HepG2 (cell line): ENCODE data around the gene TANGO2. TPM values are rescaled to one million over a fixed set of nuclear protein-coding genes. Genes with fewer than 3 reads are reported as not detected.

Experiments
- ATAC-seq: fragments of 200-7000 bp; cut with Tn5 transposase; 3 replicates; pipeline ENCODE4 v1.9.1; 2020; ENCODE audit warnings: mild to moderate bottlenecking, moderate library complexity
- BruUV-seq: library from RNA; stranded (reverse); fragments of 400-500 nt; replicated peaks from 2 replicates; lab custom pipeline; 2021; lab: Mats Ljungman, UMichigan
- CTCF ChIA-PET: fragments of 300-600 bp; formaldehyde crosslinking; extraction: SDS; loops from one replicate; lab custom pipeline; 2021; ENCODE audit warnings: low total read pairs, inconsistent platforms, low intra/inter-chr PET ratio; lab: Yijun Ruan, JAX
- POLR2A ChIA-PET: fragments of 350-600 bp; sonication (Branson Sonifier 250); formaldehyde crosslinking; loops from one replicate; lab custom pipeline; 2020; ENCODE audit warnings: antibody characterized with exemption, inconsistent platforms; lab: Yijun Ruan, JAX
- DNase-seq: peaks from one replicate; pipeline ENCODE4 v3.0.0-alpha.2; 2015; ENCODE audit warnings: low spot score
- FAIRE-seq: peaks from 3 replicates; lab custom pipeline; 2011; peaks lifted over from hg19 to GRCh38; lab: Jason Lieb, UNC
- H2AFZ ChIP-seq: one replicate; pipeline ENCODE4 v1.6.1; 2011; ENCODE audit warnings: low read length, inconsistent platforms
- H3K27ac ChIP-seq: fragments of 300-600 bp; 3 replicates; pipeline ENCODE4 v1.8.0; 2011; ENCODE audit warnings: mixed run types, mild to moderate bottlenecking, mixed read lengths, low read length, inconsistent platforms; ENCODE audit not compliant: insufficient read depth; ENCODE audit errors: extremely low read length
- H3K27me3 ChIP-seq, 2 experiments: fragments of 200-600 bp in 1 of 2; 2 replicates in 1 of 2; 3 replicates in 1 of 2; pipeline versions ENCODE4 v1.6.0 to v1.8.0; 2011; ENCODE audit warnings: low read length in 2 of 2, mild to moderate bottlenecking in 2 of 2, moderate library complexity in 2 of 2, inconsistent platforms in 1 of 2; ENCODE audit not compliant: insufficient read depth in 2 of 2, control insufficient read depth in 1 of 2
- H3K36me3 ChIP-seq, 2 experiments: fragments of 200-600 bp in 1 of 2; replicated peaks in 1 of 2; 2 replicates in 1 of 2; 3 replicates in 1 of 2; pipeline versions ENCODE4 v1.5.1 to v1.8.0; 2011; ENCODE audit warnings: low read length in 2 of 2, inconsistent platforms in 1 of 2; ENCODE audit not compliant: insufficient read depth in 2 of 2, control insufficient read depth in 1 of 2
- H3K4me1 ChIP-seq: 2 replicates; pipeline ENCODE4 v1.5.1; 2012; ENCODE audit warnings: low read length, inconsistent platforms; ENCODE audit not compliant: insufficient read depth
- H3K4me2 ChIP-seq: 2 replicates; pipeline ENCODE4 v1.6.0; 2011; ENCODE audit warnings: low read depth, low read length, inconsistent platforms
- H3K4me3 ChIP-seq, 3 experiments: fragments of 200-600 bp in 1 of 3; sonication (generic), shearing (Covaris generic) in 1 of 3; replicated peaks in 1 of 3; 2 replicates each; pipeline ENCODE4 v1.5.1; 2011 to 2016; ENCODE audit warnings: low read length in 3 of 3, inconsistent platforms in 2 of 3, low read depth in 2 of 3, mild to moderate bottlenecking in 2 of 3, control low read depth in 1 of 3, mixed read lengths in 1 of 3; ENCODE audit not compliant: insufficient read depth in 1 of 3
- H3K79me2 ChIP-seq: one replicate; pipeline ENCODE4 v1.6.1; 2011; ENCODE audit warnings: low read length, inconsistent platforms; ENCODE audit not compliant: insufficient read depth
- H3K9ac ChIP-seq: 2 replicates; pipeline ENCODE4 v1.6.0; 2011; ENCODE audit warnings: mild to moderate bottlenecking, low read depth, low read length, inconsistent platforms; ENCODE audit not compliant: insufficient read depth
- H3K9me3 ChIP-seq: 2 replicates; pipeline ENCODE4 v1.5.1; 2012; ENCODE audit warnings: mild to moderate bottlenecking, low read length
- H4K20me1 ChIP-seq: 2 replicates; pipeline ENCODE4 v1.6.0; 2011; ENCODE audit warnings: inconsistent platforms, mild to moderate bottlenecking, low read length, moderate library complexity; ENCODE audit not compliant: insufficient read depth
- ARNTL ChIP-seq: sonication (generic); formaldehyde crosslinking; IDR thresholded peaks from 2 replicates; pipeline ENCODE4 v1.4.0; 2020; ENCODE audit warnings: mild to moderate bottlenecking, missing genetic modification reagents
- DRAP1 ChIP-seq: IDR thresholded peaks from 2 replicates; pipeline ENCODE4 v1.6.1; 2016; ENCODE audit warnings: missing genetic modification reagents, missing compliant biosample characterization
- EED ChIP-seq: sonication (generic); formaldehyde crosslinking; IDR thresholded peaks from 2 replicates; pipeline ENCODE4 v1.5.0; 2020; ENCODE audit warnings: mild to moderate bottlenecking, missing genetic modification reagents
- HDAC1 ChIP-seq: sonication (generic); formaldehyde crosslinking; IDR thresholded peaks from 2 replicates; pipeline ENCODE4 v1.5.1; 2020; ENCODE audit warnings: mild to moderate bottlenecking, missing genetic modification reagents
- IKZF5 ChIP-seq: IDR thresholded peaks from 2 replicates; pipeline ENCODE4 v1.6.1; 2018; ENCODE audit warnings: missing genetic modification reagents, mild to moderate bottlenecking, missing compliant biosample characterization
- ISL2 ChIP-seq: sonication (generic); formaldehyde crosslinking; IDR thresholded peaks from 2 replicates; pipeline ENCODE4 v1.5.0; 2020; ENCODE audit warnings: missing genetic modification reagents
- KDM6A ChIP-seq: IDR thresholded peaks from 2 replicates; pipeline ENCODE4 v1.6.1; 2016; ENCODE audit warnings: low read depth
- LCORL ChIP-seq, 2 experiments: fragments of 450-650 bp in 1 of 2; sonication (generic) in 1 of 2; formaldehyde crosslinking in 1 of 2; IDR thresholded peaks; 2 replicates each; pipeline versions ENCODE4 v1.5.0 to v1.6.1; 2017 to 2020; ENCODE audit warnings: antibody characterized with exemption in 1 of 2, missing genetic modification reagents in 1 of 2
- MAX ChIP-seq: IDR thresholded peaks from 2 replicates; pipeline ENCODE4 v1.6.1; 2012; ENCODE audit warnings: inconsistent platforms
- MLX ChIP-seq: IDR thresholded peaks from 2 replicates; pipeline ENCODE4 v1.6.1; 2016
- MXD1 ChIP-seq: sonication (generic); formaldehyde crosslinking; IDR thresholded peaks from 2 replicates; pipeline ENCODE4 v1.4.0; 2020; ENCODE audit warnings: mild to moderate bottlenecking, missing genetic modification reagents
- MXD4 ChIP-seq: IDR thresholded peaks from 2 replicates; pipeline ENCODE4 v1.6.1; 2016; ENCODE audit warnings: mild to moderate bottlenecking, missing biosample characterization, missing genetic modification reagents
- RARA ChIP-seq: IDR thresholded peaks from 2 replicates; pipeline ENCODE4 v1.6.1; 2016; ENCODE audit warnings: missing genetic modification reagents, missing compliant biosample characterization
- SIX1 ChIP-seq: sonication (generic); formaldehyde crosslinking; IDR thresholded peaks from 2 replicates; pipeline ENCODE4 v1.4.0; 2020; ENCODE audit warnings: missing genetic modification reagents, borderline replicate concordance
- TERF1 ChIP-seq: sonication (generic); formaldehyde crosslinking; IDR thresholded peaks from 2 replicates; pipeline ENCODE4 v1.8.0; 2022; ENCODE audit warnings: mild to moderate bottlenecking, missing genetic modification reagents, moderate library complexity
- YEATS4 ChIP-seq: sonication (generic); formaldehyde crosslinking; IDR thresholded peaks from 2 replicates; pipeline ENCODE4 v1.4.0; 2020; ENCODE audit warnings: missing genetic modification reagents, borderline replicate concordance
- ZFY ChIP-seq: sonication (generic); formaldehyde crosslinking; IDR thresholded peaks from 2 replicates; pipeline ENCODE4 v1.4.0; 2020; ENCODE audit warnings: missing genetic modification reagents
- ZMYM4 ChIP-seq: sonication (generic); formaldehyde crosslinking; IDR thresholded peaks from 2 replicates; pipeline ENCODE4 v1.8.1; 2023; ENCODE audit warnings: mild to moderate bottlenecking, missing genetic modification reagents
- ZNF484 ChIP-seq: sonication (generic); formaldehyde crosslinking; IDR thresholded peaks from 2 replicates; pipeline ENCODE4 v1.5.1; 2020; ENCODE audit warnings: mild to moderate bottlenecking, low read depth, missing genetic modification reagents, borderline replicate concordance
- ZNF607 ChIP-seq: sonication (generic); formaldehyde crosslinking; IDR thresholded peaks from 2 replicates; pipeline ENCODE4 v1.5.1; 2020; ENCODE audit warnings: missing genetic modification reagents, mild to moderate bottlenecking, borderline replicate concordance
- whole genome bisulfite sequencing: methylation state at CpG from one replicate; pipeline ENCODE4 v1.1.6; 2017; ENCODE audit warnings: low lambda C conversion rate; 5-methylcytosine and 5-hydroxymethylcytosine counted together
- in situ Hi-C: cut with HindIII; loops from 2 replicates; pipeline ENCODE4 v1.10.0; 2017; ENCODE audit warnings: low pct_unique_long_range_greater_than_20kb; ENCODE audit not compliant: extremely low pct_ligation_motif_present
- intact Hi-C: fragments of 100-400 bp; cut with micrococcal nuclease; formaldehyde crosslinking; loops from one replicate; pipeline ENCODE4 v1.10.0; 2022; ENCODE audit not compliant: unreplicated experiment
- polyA plus RNA-seq, 8 experiments: library from polyadenylated mRNA; depleted of rRNA in 3 of 8; stranded (reverse) in 7 of 8; unstranded in 1 of 8; fragments of >200 nt; fragmentation: Illumina TruSeq in 4 of 8; extraction: Trizol in 4 of 8; gene quantifications; 2 replicates each; pipeline versions ENCODE4 v1.2.1 to v1.2.3, GENCODE V29; 2011 to 2016; ENCODE audit warnings: low read depth in 4 of 8, missing spikeins in 1 of 8, mixed read lengths in 1 of 8; ENCODE audit not compliant: insufficient read depth in 1 of 8
- total RNA-seq, 5 experiments: library from RNA; depleted of rRNA; stranded (reverse); fragments of >200 nt; fragmentation: Illumina TruSeq; extraction: Trizol; gene quantifications; 2 replicates each; pipeline ENCODE4 v1.2.3, GENCODE V29; 2016; ENCODE audit warnings: low read depth in 1 of 5

The TANGO2 gene
- total and polyA plus RNA-seq, 2 of the 13 experiments (the other 11 are each of a cell fraction or from before 2014, with no cell fraction given) = 12.9 to 14.8 TPM

- CTCF ChIA-PET = no interaction called here
- no peak overlapping the region for H2AFZ ChIP-seq
- POLR2A ChIA-PET = no interaction called here
- intact Hi-C loops (loop anchor here (5.0 kb wide), 1 partner anchor 33 kb away; the partner anchor contains the start of genes RANBP1 and TRMT2A), in situ Hi-C loops (no loop called here)
- ATAC-seq = peak; percentile 67
- H3K4me1 ChIP-seq = peaks cover 47% of the 10 kb centered on the region
- peak overlapping the region; percentile 57; the same call in 1 of the 2 replicates for H3K9ac ChIP-seq
- peaks cover 64% of the 10 kb centered on the region for H3K79me2 ChIP-seq
- H3K4me3 ChIP-seq = peak overlapping the region in 1 of 3 experiments; percentile 44; a peak in 2 of 6 replicates
- peak overlapping the region; percentile 65 for H3K4me2 ChIP-seq
- peaks cover 15% of the 10 kb centered on the region; the same call in 1 of the 2 replicates for H4K20me1 ChIP-seq
- DNase-seq = peak; percentile 50
- 41% methylated on average over 19 of the region's 23 CpGs for WGBS
- no TSS peak for BruUV-seq
- H3K36me3 ChIP-seq = peaks cover 40 to 51% of the 10 kb centered on the region in 2 experiments
- H3K9me3 ChIP-seq = no peaks in the 10 kb centered on the region
- no peaks in the 10 kb centered on the region; a peak in 1 of 5 replicates for H3K27me3 ChIP-seq
- peak; percentile 8 for FAIRE-seq
- H3K27ac ChIP-seq = peak overlapping the region; percentile 61
- TF ChIP-seq RARA (peak; percentile 86), ARNTL (CRISPR knock-in tag) (peak; percentile 70; the same call in 1 of the 2 replicates), ZNF607 (CRISPR knock-in tag) (no peak), DRAP1 (CRISPR knock-in tag) (no peak), KDM6A (CRISPR knock-in tag) (no peak), IKZF5 (CRISPR knock-in tag) (no peak), ZMYM4 (CRISPR knock-in tag) (0 out of 2 replicates have a peak, but pooled peaks have one; percentile 23), SIX1 (CRISPR knock-in tag) (no peak), HDAC1 (CRISPR knock-in tag) (peak; percentile 49; the same call in 1 of the 2 replicates), LCORL (IDR thresholded peaks at IDR 0.05) (peak; percentile 77), LCORL (CRISPR knock-in tag; IDR thresholded peaks at IDR 0.05) (peak; percentile 75; the same call in 1 of the 2 replicates), ISL2 (CRISPR knock-in tag) (no peak), TERF1 (no peak), ZFY (CRISPR knock-in tag) (peak; percentile 33; the same call in 1 of the 2 replicates), MXD1 (0 out of 2 replicates have a peak, but pooled peaks have one; percentile 54), MAX (peak; percentile 92), MLX (CRISPR knock-in tag) (0 out of 2 replicates have a peak, but pooled peaks have one; percentile 35), MXD4 (0 out of 2 replicates have a peak, but pooled peaks have one; percentile 13), EED (CRISPR knock-in tag) (no peak), YEATS4 (CRISPR knock-in tag) (peak; percentile 44; the same call in 1 of the 2 replicates), ZNF484 (CRISPR knock-in tag) (no peak)
Observed at GRCh38 chr22:20084547-20085413, 63.9 kb downstream of the TANGO2 start.
